Small intestine (tissue), 7 donors: ENCODE results near the gene BCL2L12. TPM values are rescaled to one million over a fixed set of nuclear protein-coding genes. Genes with fewer than 3 reads are reported as not detected.

ENCODE experiments used
- DNase-seq, 2 donors: peaks; one replicate each; pipeline versions ENCODE4 v3.0.0 to v3.0.0-alpha.2; 2013
- FAIRE-seq: peaks from 2 replicates; lab custom pipeline; 2012; peaks lifted over from hg19 to GRCh38; lab: Jason Lieb, UNC
- H3K27ac ChIP-seq, 3 donors: one replicate each; pipeline ENCODE4 v1.5.1; 2013; ENCODE audit warnings: low read length in 2 of 3, mild to moderate bottlenecking in 2 of 3, control low read depth in 1 of 3, inconsistent platforms in 1 of 3, low read depth in 1 of 3, moderate library complexity in 1 of 3
- H3K27me3 ChIP-seq, 3 donors: one replicate each; pipeline ENCODE4 v1.6.1; 2013; ENCODE audit warnings: low read length in 3 of 3, inconsistent platforms in 1 of 3; ENCODE audit not compliant: control insufficient read depth in 3 of 3, insufficient read depth in 3 of 3
- H3K36me3 ChIP-seq, 3 donors: one replicate each; pipeline ENCODE4 v1.6.1; 2013; ENCODE audit warnings: low read length in 3 of 3, inconsistent platforms in 1 of 3, low read depth in 1 of 3, mild to moderate bottlenecking in 1 of 3, moderate library complexity in 1 of 3; ENCODE audit not compliant: control insufficient read depth in 3 of 3, insufficient read depth in 2 of 3
- H3K4me1 ChIP-seq, 3 donors: one replicate each; pipeline ENCODE4 v1.6.1; 2013; ENCODE audit warnings: low read length in 2 of 3, inconsistent platforms in 1 of 3, low read depth in 1 of 3, mild to moderate bottlenecking in 1 of 3, moderate library complexity in 1 of 3; ENCODE audit not compliant: control insufficient read depth in 3 of 3, insufficient read depth in 2 of 3
- H3K4me3 ChIP-seq, 3 donors: one replicate each; pipeline ENCODE4 v1.5.1; 2013; ENCODE audit warnings: low read length in 3 of 3, control low read depth in 1 of 3, inconsistent platforms in 1 of 3, low read depth in 1 of 3, mild to moderate bottlenecking in 1 of 3, moderate library complexity in 1 of 3
- H3K9me3 ChIP-seq, 2 donors: one replicate each; pipeline ENCODE4 v1.6.1; 2013; ENCODE audit warnings: low read depth in 1 of 2, low read length in 1 of 2; ENCODE audit not compliant: control insufficient read depth in 2 of 2, insufficient read depth in 1 of 2
- WGBS, 3 donors: extraction: QIAGEN DNeasy Blood & Tissue Kit; methylation state at CpG; one replicate each; pipeline ENCODE4 v1.1.7; 2013; 5-methylcytosine and 5-hydroxymethylcytosine counted together
- polyA plus RNA-seq, 4 donors: library from polyadenylated mRNA; stranded (reverse) in 3 of 4; unstranded in 1 of 4; fragments of 200-250 nt in 3 of 4; fragments of 120-200 nt in 1 of 4; gene quantifications; one replicate each; pipeline versions ENCODE4 v1.2.1 to v1.2.3, GENCODE V29; 2013
- donor health status: healthy with polysubstance abuse.
- donor health status: control.
- donor health status: control.
- donor health status: Bipolar disorder and iron deficiency.
- donor health status: healthy.

BCL2L12 gene
- polyA plus RNA-seq, 4 donors: 11.2 to 36.6 (median 17.1) TPM

DNA sequence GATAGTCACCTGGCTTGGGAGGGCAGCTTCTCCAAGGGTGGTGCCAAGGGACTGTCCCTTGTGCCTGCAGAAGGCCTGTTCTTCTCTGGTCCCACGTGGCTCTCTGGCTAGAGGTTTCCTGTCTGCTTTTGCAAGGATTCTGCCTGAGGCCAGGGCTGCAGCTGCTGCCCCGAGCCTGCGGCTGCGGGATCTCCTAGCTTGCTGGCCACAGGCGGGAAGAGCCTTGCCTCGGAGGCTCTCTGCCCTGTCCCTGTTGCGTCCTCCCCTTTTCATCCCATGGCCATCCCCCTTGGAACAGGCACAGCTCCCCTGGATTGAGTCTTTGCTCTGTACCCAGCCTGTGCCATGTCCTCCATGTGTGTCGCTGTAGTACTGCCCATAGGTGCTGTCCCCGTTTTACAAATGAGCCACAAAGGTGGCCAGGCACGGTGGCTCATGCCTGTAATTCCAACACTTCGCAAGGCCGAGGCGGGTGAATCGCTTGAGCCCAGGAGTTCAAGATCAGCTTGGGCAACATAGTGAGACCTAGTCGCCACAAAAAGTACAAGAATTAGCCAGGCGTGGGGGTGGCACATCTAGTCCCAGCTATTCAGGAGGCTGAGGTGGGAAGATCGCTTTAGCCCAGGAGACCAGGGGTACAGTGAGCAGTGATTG is 9.2 kb upstream of the BCL2L12 start:
- no peak for DNase-seq
- WGBS, 3 donors: 85 to 91% (median 91%) methylated on average over 17 of the region's 17 CpGs
- Histone ChIP-seq H3K4me3 (no peak overlapping the region), H3K9me3 (no peaks in the 10 kb centered on the region), H3K27ac (no peak overlapping the region), H3K4me1 (no peaks in the 10 kb centered on the region), H3K36me3 (peaks cover 25 to 93% (median 31%) of the 10 kb centered on the region in 3 donors), H3K27me3 (no peaks in the 10 kb centered on the region)
- FAIRE-seq: no peak

DNA sequence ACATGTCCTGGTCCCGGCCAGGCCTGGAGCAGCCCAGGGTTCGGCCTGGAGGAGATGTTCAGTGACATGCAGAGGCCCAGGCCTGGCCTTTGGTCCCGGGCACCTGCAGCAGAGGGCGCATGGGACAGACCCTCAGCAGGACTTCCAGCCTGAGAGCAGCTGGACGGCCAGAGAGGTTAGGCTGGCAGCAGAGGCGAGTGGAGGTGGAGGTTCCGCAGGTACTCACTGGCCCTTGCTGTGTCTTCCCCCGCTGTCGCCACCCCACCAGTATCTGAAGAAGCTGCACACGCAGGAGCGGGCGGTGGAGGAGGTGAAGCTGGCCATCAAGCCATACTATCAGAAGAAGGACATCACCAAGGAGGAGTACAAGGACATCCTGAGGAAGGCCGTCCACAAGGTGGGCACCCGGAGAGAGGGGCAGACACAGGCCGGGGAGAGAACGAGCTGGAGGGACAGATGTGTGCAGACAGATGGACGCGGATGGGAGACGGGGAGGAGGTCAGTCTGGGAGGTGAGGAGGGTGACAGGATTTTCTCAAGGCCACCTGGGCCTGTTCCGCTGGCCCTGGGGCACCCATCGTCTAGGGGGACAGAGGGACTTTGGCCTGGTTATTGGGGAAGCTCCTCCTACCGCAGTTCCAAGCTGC is 8.1 kb upstream of the BCL2L12 start:
- Histone ChIP-seq H3K27me3 (no peaks in the 10 kb centered on the region), H3K27ac (no peak overlapping the region), H3K36me3 (peaks cover 21 to 99% (median 33%) of the 10 kb centered on the region in 3 donors), H3K4me1 (no peaks in the 10 kb centered on the region), H3K4me3 (no peak overlapping the region), H3K9me3 (no peaks in the 10 kb centered on the region)
- FAIRE-seq: no peak
- WGBS, 3 donors: 87 to 92% (median 90%) methylated on average over 22 of the region's 22 CpGs
- DNase-seq: no peak

DNA sequence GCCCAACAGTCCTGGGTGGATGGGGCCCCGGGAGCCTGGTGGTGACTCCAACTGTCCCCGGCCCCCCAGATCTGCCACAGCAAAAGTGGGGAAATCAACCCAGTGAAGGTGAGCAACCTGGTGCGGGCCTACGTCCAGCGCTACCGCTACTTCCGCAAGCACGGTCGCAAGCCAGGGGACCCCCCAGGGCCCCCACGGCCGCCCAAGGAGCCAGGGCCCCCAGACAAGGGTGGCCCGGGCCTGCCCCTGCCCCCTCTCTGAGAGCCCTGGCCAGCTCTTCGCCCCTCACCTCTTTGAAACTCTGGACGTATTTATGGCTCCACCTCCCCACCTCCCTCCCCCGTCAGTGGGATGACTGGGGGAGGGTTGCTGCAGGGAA is 7.6 kb upstream of the BCL2L12 start:
- Histone ChIP-seq H3K27me3 (no peaks in the 10 kb centered on the region), H3K4me1 (no peaks in the 10 kb centered on the region), H3K4me3 (no peak overlapping the region), H3K9me3 (no peaks in the 10 kb centered on the region), H3K36me3 (peaks cover 17 to 99% (median 32%) of the 10 kb centered on the region in 3 donors), H3K27ac (no peak overlapping the region)
- DNase-seq (no peak), FAIRE-seq (no peak)
- 87 to 91% (median 89%) methylated on average over 3 to 15 of the region's 15 CpGs for WGBS, 3 donors

DNA sequence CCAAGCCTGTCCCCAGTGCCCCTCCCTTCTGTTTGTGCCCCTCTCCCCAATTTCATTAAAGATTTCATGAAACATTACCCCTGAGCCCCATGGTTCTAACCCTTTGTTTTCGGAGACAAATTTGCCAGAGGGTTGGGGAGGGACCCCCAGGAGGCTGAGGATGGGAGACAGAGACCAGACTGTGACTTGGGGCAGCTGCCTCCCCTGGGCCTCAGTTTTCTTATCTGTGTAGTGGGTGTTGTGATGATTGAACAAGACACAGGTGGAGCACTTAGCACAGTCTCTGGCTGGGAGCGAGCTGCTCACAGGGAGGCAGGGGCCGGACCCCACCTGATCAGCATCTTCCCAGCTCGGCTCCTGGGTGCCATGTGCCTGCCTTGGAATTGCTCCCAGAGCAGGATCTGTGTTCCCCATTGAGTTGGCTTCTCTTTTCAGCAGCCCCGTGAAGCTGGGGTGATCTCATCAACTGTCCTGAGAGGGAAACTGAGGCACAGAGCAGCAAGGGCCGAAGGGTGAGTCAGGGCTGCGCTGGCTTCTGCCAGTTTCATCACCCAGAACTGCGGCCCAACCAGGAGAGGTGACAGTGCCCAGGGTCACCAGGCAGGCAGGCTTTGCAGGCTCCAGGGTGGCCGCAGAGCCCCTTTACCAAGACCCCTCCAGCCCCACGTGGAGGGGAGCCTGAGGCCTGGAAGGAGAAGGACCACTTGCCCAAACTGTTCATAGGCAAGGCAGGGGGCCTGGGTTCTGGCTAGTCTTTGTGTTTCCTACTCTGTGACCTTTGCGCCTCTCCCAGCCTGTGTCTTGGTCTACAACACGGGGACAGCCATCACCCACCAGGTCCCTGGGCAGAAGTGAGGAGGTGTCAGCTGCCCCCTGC is 6.9 kb upstream of the BCL2L12 start:
- peaks cover 0 to 3% (median under 1%) of the 10 kb centered on the region in 3 donors for H3K4me1 ChIP-seq
- no peak overlapping the region for H3K27ac ChIP-seq
- no peaks in the 10 kb centered on the region for H3K9me3 ChIP-seq
- peaks cover 17 to 96% (median 31%) of the 10 kb centered on the region in 3 donors for H3K36me3 ChIP-seq
- 93 to 94% (median 94%) methylated on average over 12 of the region's 12 CpGs for WGBS, 3 donors
- no peak for DNase-seq
- no peaks in the 10 kb centered on the region for H3K27me3 ChIP-seq
- H3K4me3 ChIP-seq: no peak overlapping the region
- no peak for FAIRE-seq

DNA sequence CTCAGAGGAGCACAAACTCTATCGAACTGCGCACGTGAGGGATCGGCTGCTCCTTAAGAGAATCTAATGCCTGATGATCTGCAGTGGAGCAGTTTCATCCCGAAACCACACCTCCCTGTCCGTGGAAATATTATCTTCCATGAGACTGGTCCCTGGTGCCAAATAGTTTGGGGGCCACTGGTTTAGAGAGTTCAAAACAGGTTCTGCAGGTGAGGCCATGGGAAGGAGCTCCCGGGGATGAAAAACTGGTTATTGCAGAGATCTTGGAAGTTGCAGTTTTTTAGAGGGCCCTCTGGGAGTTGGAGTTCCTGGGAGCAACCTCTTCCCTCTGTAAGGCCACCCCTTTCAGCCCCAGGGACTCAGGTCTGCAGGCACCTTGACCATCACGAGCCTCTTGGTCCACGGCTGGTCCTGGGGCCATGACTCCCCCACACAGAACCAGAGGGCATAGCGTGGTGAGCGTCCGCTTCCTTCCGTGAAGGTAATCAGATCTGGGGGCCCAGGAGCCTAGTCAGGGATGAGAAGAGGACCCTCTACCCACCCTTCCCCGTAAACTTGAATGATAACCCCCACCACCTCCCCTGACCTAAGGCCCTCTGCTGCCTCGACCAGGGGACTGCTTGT is 5.3 kb upstream of the BCL2L12 start:
- H3K9me3 ChIP-seq: no peaks in the 10 kb centered on the region
- DNase-seq: no peak
- H3K27me3 ChIP-seq: no peaks in the 10 kb centered on the region
- FAIRE-seq: no peak
- no peak overlapping the region for H3K4me3 ChIP-seq
- H3K36me3 ChIP-seq: peaks cover 13 to 79% (median 26%) of the 10 kb centered on the region in 3 donors
- no peak overlapping the region for H3K27ac ChIP-seq
- H3K4me1 ChIP-seq: peaks cover 0 to 6% (median 3%) of the 10 kb centered on the region in 3 donors
- WGBS, 3 donors: 86 to 94% (median 91%) methylated on average over 15 of the region's 15 CpGs

DNA sequence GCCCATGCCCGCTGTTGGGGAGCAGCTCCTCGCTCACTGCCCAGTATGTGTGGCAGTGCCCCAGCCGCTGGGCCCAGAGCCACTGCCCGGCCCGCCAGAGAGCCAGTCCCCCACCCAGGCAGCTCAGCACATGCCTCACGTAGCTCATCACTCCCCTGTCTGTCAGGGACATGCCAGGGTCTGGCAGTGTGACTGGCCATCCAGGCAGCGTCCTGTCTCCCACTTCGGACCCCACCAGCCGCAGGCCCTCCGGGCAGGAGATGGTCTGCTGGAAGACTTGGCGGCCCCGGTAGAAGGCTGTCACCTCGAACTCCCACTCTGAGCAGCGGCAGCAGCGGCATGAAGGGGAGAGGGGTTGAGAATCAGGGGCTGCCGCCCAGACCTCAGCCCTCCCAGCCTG is 3.7 kb upstream of the BCL2L12 start:
- Histone ChIP-seq H3K27me3 (no peaks in the 10 kb centered on the region), H3K27ac (no peak overlapping the region), H3K9me3 (no peaks in the 10 kb centered on the region), H3K36me3 (peaks cover 13 to 64% (median 24%) of the 10 kb centered on the region in 3 donors), H3K4me3 (no peak overlapping the region), H3K4me1 (peaks cover 4 to 14% (median 7%) of the 10 kb centered on the region in 3 donors)
- DNase-seq (no peak), FAIRE-seq (no peak)
- WGBS, 3 donors: 94 to 96% (median 94%) methylated on average over 16 of the region's 16 CpGs

DNA sequence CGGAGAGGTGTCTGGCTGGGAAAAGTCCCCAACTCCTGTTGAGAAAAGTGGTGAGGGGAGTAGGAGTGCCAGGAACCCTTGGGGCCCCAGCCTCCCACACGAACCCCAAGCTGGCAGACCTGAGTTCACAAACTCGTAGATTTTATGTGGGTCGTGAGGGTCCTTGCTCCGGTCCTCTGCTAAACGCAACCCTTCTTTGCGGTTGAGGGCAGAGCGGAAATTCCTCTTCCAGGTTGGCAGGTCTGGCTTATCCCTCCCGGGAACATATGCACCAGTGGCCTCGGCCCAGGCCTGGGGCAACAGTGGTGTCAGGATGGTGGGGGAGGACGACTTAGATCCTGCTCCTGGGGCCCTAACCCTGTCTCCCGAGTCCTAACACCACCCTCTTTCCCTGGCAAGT is 2.5 kb upstream of the BCL2L12 start:
- DNase-seq (no peak), FAIRE-seq (no peak)
- no peaks in the 10 kb centered on the region for H3K27me3 ChIP-seq
- WGBS, 3 donors: 69 to 82% (median 73%) methylated on average over 11 to 12 of the region's 12 CpGs
- peaks cover 12 to 52% (median 15%) of the 10 kb centered on the region in 3 donors for H3K36me3 ChIP-seq
- no peaks in the 10 kb centered on the region for H3K9me3 ChIP-seq
- peak overlapping the region in 2 of 3 donors; percentile 30 to 72 for H3K27ac ChIP-seq
- H3K4me3 ChIP-seq: peak overlapping the region in 1 of 3 donors; percentile 6
- H3K4me1 ChIP-seq: peaks cover 4 to 15% (median 7%) of the 10 kb centered on the region in 3 donors
